Large intestine (tissue), 3 donors: ENCODE measurements around the gene TBX4. TPM values are rescaled to one million over a fixed set of nuclear protein-coding genes. Genes with fewer than 3 reads are reported as not detected.
"Not testable (repeated sequence)": the region's sequence is repeated elsewhere in the genome, so short reads cannot be mapped to it uniquely, and the experiment has no call there.

ENCODE experiments used
- DNase-seq, 2 donors: peaks; one replicate each; pipeline versions ENCODE4 v3.0.0 to v3.0.0-alpha.2; 2013
- H3K27ac ChIP-seq: one replicate; pipeline ENCODE4 v1.5.1; 2013; ENCODE audit warnings: low read length
- H3K27me3 ChIP-seq: 2 replicates; pipeline ENCODE4 v1.6.1; 2013; ENCODE audit warnings: low read length; ENCODE audit not compliant: control insufficient read depth, insufficient read depth
- H3K36me3 ChIP-seq: 2 replicates; pipeline ENCODE4 v1.6.1; 2013; ENCODE audit warnings: low read length; ENCODE audit not compliant: control insufficient read depth, insufficient read depth
- H3K4me1 ChIP-seq: one replicate; pipeline ENCODE4 v1.6.1; 2013; ENCODE audit warnings: low read length; ENCODE audit not compliant: control insufficient read depth, insufficient read depth
- H3K4me3 ChIP-seq: one replicate; pipeline ENCODE4 v1.5.1; 2013; ENCODE audit warnings: low read length
- H3K9me3 ChIP-seq: one replicate; pipeline ENCODE4 v1.6.1; 2013; ENCODE audit warnings: mild to moderate bottlenecking, low read depth, low read length, moderate library complexity; ENCODE audit not compliant: control insufficient read depth
- WGBS: methylation state at CpG from one replicate; pipeline ENCODE4 v1.1.5; 2013; ENCODE audit warnings: low lambda C conversion rate; ENCODE audit not compliant: insufficient coverage; 5-methylcytosine and 5-hydroxymethylcytosine counted together
- polyA plus RNA-seq: library from polyadenylated mRNA; unstranded; fragments of 120-200 nt; gene quantifications from one replicate; pipeline ENCODE4 v1.2.1, GENCODE V29; 2013

The TBX4 gene
- polyA plus RNA-seq, 1 donor = 0.10 TPM

- no peaks in the 10 kb centered on the region for H3K9me3 ChIP-seq
- no peaks in the 10 kb centered on the region for H3K36me3 ChIP-seq
- no peaks in the 10 kb centered on the region for H3K4me1 ChIP-seq
- H3K27me3 ChIP-seq = no peaks in the 10 kb centered on the region
- DNase-seq = no peak
- no peak overlapping the region for H3K27ac ChIP-seq
- no peak overlapping the region for H3K4me3 ChIP-seq
- WGBS = 80% methylated on average over 1 of the region's 4 CpGs
Measured at GRCh38 chr17:61514491-61514890, 62.3 kb downstream of the TBX4 start.

GRCh38 chr17:61517265-61517664, 65.0 kb downstream of the TBX4 start:
- no peaks in the 10 kb centered on the region for H3K27me3 ChIP-seq
- no CpG with 5 or more reads among the region's 3 CpGs for WGBS
- H3K4me1 ChIP-seq = no peaks in the 10 kb centered on the region
- H3K4me3 ChIP-seq = no peak overlapping the region
- H3K9me3 ChIP-seq = no peaks in the 10 kb centered on the region
- no peak for DNase-seq
- H3K27ac ChIP-seq = no peak overlapping the region
- H3K36me3 ChIP-seq = no peaks in the 10 kb centered on the region

- Histone ChIP-seq H3K36me3 (no peaks in the 10 kb centered on the region), H3K9me3 (no peaks in the 10 kb centered on the region), H3K4me1 (no peaks in the 10 kb centered on the region), H3K27me3 (no peaks in the 10 kb centered on the region), H3K27ac (no peak overlapping the region), H3K4me3 (no peak overlapping the region)
- no peak for DNase-seq
- 60% methylated on average over 1 of the region's 3 CpGs for WGBS
Measured at GRCh38 chr17:61517843-61518606, 65.8 kb downstream of the TBX4 start.

- DNase-seq = no peak
Measured at GRCh38 chr17:61519139-61519538, 66.9 kb downstream of the TBX4 start.

DNA sequence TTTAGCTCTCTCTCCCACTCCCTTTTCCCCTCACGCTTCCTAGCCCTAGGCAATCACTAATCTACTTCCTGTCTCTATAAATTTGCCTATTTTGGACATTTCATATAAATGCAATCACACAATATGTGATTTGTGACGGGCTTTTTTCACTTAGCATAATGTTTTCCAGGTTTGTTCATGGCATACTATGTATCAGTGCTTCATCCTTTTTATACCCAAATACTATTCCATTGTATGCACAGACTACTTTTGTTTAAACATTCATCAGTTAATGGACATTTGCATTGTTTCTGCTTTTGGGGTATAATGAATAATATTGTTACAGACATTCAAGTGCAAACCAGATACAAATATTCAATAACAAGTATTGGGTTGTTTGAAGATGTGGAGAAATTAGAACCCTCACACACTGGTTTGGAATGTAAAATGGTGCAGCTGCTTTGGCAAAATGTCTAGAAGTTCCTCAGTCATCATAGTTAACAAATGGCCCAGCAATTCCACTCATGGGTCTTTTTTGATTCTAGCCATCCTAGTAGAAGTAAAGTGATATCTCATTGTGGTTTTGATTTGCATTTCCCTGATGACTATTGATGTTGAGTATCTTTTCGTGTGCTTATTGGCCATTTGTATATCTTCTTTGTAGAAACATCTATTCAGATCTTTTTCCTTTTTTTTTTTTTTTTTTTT, 67.7 kb downstream of the TBX4 start:
- no peak for DNase-seq
- H3K4me1 ChIP-seq = no peaks in the 10 kb centered on the region
- no peak overlapping the region for H3K4me3 ChIP-seq
- no peak overlapping the region for H3K27ac ChIP-seq
- no peaks in the 10 kb centered on the region for H3K36me3 ChIP-seq
- no peaks in the 10 kb centered on the region for H3K9me3 ChIP-seq
- WGBS = 83% methylated on average over 2 of the region's 3 CpGs
- H3K27me3 ChIP-seq = no peaks in the 10 kb centered on the region

More at GRCh38 chr17:61519139-61519538, 66.9 kb downstream of the TBX4 start:
- no peak overlapping the region for H3K27ac ChIP-seq
- H3K4me1 ChIP-seq = no peaks in the 10 kb centered on the region
- no peaks in the 10 kb centered on the region for H3K9me3 ChIP-seq
- WGBS = 60% methylated on average over 1 of the region's 1 CpG
- no peaks in the 10 kb centered on the region for H3K36me3 ChIP-seq
- no peak overlapping the region for H3K4me3 ChIP-seq
- H3K27me3 ChIP-seq = no peaks in the 10 kb centered on the region

DNA sequence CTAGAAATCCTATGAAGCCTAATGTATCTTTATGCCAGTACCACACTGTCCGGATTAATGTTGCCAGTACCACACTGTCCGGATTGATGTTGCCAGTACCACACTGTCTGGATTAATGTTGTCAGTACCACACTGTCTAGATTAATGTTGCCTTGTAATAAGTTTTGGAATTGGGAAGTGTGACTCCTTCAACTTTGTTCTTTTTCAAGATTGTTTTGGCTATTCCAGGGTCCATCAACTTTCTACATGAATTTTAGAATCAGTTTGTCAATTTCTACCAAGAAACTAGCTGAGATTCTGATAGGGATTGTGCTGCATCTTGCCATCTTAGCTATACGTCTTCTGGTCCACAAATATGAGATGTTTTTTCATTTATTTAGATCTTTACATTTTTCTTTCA, 68.7 kb downstream of the TBX4 start:
- 71% methylated on average over 1 of the region's 3 CpGs for WGBS
- no peaks in the 10 kb centered on the region for H3K4me1 ChIP-seq
- H3K9me3 ChIP-seq = no peaks in the 10 kb centered on the region
- no peak for DNase-seq
- H3K27me3 ChIP-seq = no peaks in the 10 kb centered on the region
- H3K4me3 ChIP-seq = no peak overlapping the region
- no peaks in the 10 kb centered on the region for H3K36me3 ChIP-seq
- no peak overlapping the region for H3K27ac ChIP-seq

DNA sequence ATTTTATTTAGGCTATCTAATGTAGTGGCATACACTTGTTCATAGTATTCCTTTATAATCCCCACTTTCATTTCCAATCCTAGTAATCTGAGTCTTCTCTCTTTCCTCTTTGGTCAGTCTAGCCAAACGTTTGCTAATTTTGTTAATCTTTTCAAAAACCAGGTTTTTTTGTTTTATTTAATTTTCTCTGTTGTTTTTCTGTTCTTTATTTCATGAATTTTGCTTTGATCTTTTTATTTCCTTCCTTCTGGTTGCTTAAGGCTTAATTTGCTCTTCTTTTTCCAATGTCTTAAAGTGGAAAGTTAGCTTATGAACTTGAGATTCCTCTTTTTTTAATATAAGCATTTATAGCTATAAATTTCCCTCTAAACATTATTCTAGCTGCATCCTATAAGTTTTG, 69.9 kb downstream of the TBX4 start:
- H3K9me3 ChIP-seq = no peaks in the 10 kb centered on the region
- H3K4me1 ChIP-seq = no peaks in the 10 kb centered on the region

DNA sequence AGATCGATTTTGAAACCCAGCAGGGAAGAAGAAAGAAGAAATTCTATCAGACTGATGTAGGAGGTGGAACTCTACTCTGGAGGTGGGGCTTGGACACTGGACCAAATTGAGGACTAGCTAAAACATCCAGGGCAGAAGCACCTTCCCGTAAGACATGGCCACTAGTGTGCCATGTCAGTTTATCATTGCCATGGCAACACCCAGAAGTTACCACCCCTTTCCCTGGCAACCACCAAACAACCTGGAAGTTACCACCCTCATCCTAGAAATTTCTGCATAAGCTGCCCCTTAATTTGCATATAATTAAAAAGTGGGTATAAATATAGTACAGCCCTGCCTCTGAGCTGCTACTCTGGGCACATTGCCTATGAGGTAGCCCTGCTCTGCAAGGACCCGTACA, 72.1 kb downstream of the TBX4 start:
- DNase-seq = no peak
- WGBS = no CpG with 5 or more reads among the region's 3 CpGs
- Histone ChIP-seq H3K4me1 (no peaks in the 10 kb centered on the region), H3K27me3 (no peaks in the 10 kb centered on the region), H3K27ac (no peak overlapping the region), H3K4me3 (no peak overlapping the region), H3K9me3 (no peaks in the 10 kb centered on the region), H3K36me3 (no peaks in the 10 kb centered on the region)

More for the DNA sequence above, 69.9 kb downstream of the TBX4 start:
- Histone ChIP-seq H3K36me3 (no peaks in the 10 kb centered on the region), H3K27ac (no peak overlapping the region), H3K27me3 (no peaks in the 10 kb centered on the region), H3K4me3 (no peak overlapping the region)
- no peak for DNase-seq
- 67% methylated on average over 1 of the region's 1 CpG for WGBS

DNA sequence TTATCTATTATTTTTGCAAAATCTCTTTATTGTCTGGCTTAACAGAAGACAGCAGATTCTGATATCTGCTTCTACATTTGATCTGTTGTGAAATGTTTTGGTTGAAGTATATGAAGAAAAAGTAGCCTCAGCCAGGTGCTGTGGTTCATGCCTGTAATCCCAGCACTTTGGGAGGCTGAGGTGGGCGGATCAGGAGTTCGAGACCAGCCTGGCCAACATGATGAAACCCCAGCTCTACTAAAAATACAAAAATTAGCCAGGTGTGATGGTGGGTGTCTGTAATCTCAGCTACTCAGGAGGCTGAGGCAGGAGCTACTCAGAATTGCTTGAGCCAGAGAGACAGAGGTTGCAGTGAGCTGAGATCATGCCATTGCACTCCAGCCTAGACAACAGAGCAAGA, 75.2 kb downstream of the TBX4 start:
- not testable (repeated sequence) for H3K36me3 ChIP-seq, H3K9me3 ChIP-seq, H3K27me3 ChIP-seq, H3K27ac ChIP-seq, H3K4me3 ChIP-seq, H3K4me1 ChIP-seq, DNase-seq
- WGBS = no CpG with 5 or more reads among the region's 2 CpGs

DNA sequence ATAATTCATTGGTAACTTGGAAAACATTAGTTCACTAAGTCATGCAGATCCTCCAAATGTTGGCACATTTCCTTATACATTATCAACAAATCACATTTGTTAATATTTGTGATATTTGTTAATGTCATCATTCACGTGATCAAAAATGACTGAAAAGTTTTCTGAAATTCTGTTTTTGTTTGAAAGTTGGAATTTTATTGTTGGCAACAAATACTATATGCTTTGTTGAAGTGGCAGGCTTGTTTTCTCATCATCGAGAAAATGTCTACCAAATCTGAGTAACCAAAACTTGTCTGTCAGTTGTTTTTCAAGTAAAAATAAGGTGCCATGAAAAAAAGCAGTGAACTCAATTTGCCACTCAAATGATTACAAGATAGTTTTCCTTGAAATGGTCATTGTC, 75.9 kb downstream of the TBX4 start:
- Histone ChIP-seq H3K4me3 (no peak overlapping the region), H3K9me3 (no peaks in the 10 kb centered on the region), H3K27me3 (no peaks in the 10 kb centered on the region), H3K27ac (no peak overlapping the region), H3K36me3 (no peaks in the 10 kb centered on the region), H3K4me1 (no peaks in the 10 kb centered on the region)
- 100% methylated on average over 1 of the region's 2 CpGs for WGBS
- no peak for DNase-seq

- Histone ChIP-seq H3K36me3 (no peaks in the 10 kb centered on the region), H3K9me3 (no peaks in the 10 kb centered on the region), H3K4me1 (no peaks in the 10 kb centered on the region), H3K27me3 (no peaks in the 10 kb centered on the region), H3K4me3 (no peak overlapping the region), H3K27ac (no peak overlapping the region)
- DNase-seq = no peak
- WGBS = 70% methylated on average over 4 of the region's 7 CpGs
Measured at GRCh38 chr17:61531223-61531622, 79.0 kb downstream of the TBX4 start.
